Measurements from ENCODE around the gene CFAP97D1.

DNA sequence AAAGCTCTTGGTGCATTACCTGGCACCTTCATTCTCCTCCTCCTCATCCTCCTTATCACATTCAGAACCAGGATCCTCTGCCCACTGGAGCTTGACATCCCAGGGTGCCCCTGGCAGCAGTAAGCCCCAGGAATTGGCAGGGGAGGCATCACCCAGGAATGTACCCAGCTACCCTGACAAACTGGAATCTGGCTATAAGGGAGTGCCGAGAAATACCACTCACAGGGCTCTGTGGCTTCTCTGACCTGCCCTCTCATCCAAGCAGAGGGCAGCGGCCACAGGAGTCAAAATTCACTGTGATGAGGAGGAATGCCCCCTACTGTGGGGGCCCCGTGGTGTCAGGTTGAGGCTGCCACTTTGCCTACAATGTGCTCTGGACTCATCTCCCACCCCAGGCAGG lies 33.2 kb downstream of the CFAP97D1 start:
- TF ChIP-seq GATA3 (IDR thresholded peaks at IDR 0.05; ENCODE audit: low read depth, low read length): no peak
- no peak for TF ChIP-seq GATA2 (IDR thresholded peaks at IDR 0.05; ENCODE audit: low read depth, low read length)
